Spleen (tissue), 7 donors: ENCODE data around the gene KIR2DL3.
"Not testable (repeated sequence)": the region's sequence is repeated elsewhere in the genome, so short reads cannot be mapped to it uniquely, and the experiment has no call there.

Experiments
- POLR2A ChIP-seq, 3 donors: fragments of 450-650 bp; IDR thresholded peaks; one replicate each; pipeline ENCODE4 v1.5.1; 2017; ENCODE audit warnings: antibody characterized with exemption in 3 of 3, mild to moderate bottlenecking in 1 of 3
- POLR2AphosphoS5 ChIP-seq, 3 donors: sonication (generic); formaldehyde crosslinking; IDR thresholded peaks; one replicate each; pipeline ENCODE4 v1.5.1; 2017; ENCODE audit warnings: antibody characterized with exemption in 3 of 3
- TF ChIP-seq, protein P1 (sequence below), 11 experiments: fragments of 200-600 bp in 7 of 11; fragments of 450-650 bp in 4 of 11; sonication (generic) in 4 of 11; IDR thresholded peaks in 8 of 11; conservative IDR thresholded peaks in 3 of 11; 1 replicate in 7 of 11; 2 replicates in 4 of 11; pipeline versions ENCODE4 v1.4.0 to v1.8.0; 2016 to 2021; ENCODE audit warnings: antibody characterized with exemption in 11 of 11, inconsistent platforms in 4 of 11, mild to moderate bottlenecking in 1 of 11
- donor health status: DM: no; HTN: no; CAD: no; lungs with moderate emphysema.
- donor health status: DM: no; HTN: no; CAD: no.
- donor health status: DM: no; HTN: no; CAD: no.

DNA sequence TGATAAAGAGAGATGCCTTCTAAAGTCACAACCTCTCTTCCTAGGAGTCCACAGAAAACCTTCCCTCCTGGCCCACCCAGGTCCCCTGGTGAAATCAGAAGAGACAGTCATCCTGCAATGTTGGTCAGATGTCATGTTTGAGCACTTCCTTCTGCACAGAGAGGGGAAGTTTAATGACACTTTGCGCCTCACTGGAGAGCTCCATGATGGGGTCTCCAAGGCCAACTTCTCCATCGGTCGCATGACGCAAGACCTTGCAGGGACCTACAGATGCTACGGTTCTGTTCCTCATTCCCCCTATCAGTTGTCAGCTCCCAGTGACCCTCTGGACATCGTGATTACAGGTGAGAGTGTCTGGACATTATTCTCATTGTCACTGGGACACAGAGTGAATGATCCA is 49.8 kb downstream of the KIR2DL3 start:
- TF ChIP-seq, protein P1, sequence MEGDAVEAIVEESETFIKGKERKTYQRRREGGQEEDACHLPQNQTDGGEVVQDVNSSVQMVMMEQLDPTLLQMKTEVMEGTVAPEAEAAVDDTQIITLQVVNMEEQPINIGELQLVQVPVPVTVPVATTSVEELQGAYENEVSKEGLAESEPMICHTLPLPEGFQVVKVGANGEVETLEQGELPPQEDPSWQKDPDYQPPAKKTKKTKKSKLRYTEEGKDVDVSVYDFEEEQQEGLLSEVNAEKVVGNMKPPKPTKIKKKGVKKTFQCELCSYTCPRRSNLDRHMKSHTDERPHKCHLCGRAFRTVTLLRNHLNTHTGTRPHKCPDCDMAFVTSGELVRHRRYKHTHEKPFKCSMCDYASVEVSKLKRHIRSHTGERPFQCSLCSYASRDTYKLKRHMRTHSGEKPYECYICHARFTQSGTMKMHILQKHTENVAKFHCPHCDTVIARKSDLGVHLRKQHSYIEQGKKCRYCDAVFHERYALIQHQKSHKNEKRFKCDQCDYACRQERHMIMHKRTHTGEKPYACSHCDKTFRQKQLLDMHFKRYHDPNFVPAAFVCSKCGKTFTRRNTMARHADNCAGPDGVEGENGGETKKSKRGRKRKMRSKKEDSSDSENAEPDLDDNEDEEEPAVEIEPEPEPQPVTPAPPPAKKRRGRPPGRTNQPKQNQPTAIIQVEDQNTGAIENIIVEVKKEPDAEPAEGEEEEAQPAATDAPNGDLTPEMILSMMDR (IDR thresholded peaks at IDR 0.05 in 8 of 11, conservative IDR thresholded peaks at IDR 0.05 in 3 of 11) = not testable (repeated sequence)
- TF ChIP-seq POLR2A, POLR2AphosphoS5 (IDR thresholded peaks at IDR 0.05): not testable (repeated sequence)
